Erythroblast (primary cell): ENCODE measurements around the gene ADGRD1.

Source experiments
- GATA1 ChIP-seq: IDR thresholded peaks from 2 replicates; pipeline ENCODE4 v1.6.1; 2011; ENCODE audit warnings: low read depth, mild to moderate bottlenecking, control low read depth, low read length, moderate library complexity
- POLR2A ChIP-seq: IDR thresholded peaks from 2 replicates; pipeline ENCODE4 v1.6.1; 2011; ENCODE audit warnings: mild to moderate bottlenecking, low read length

GRCh38 chr12:131024026-131024425 is 70.3 kb downstream of the ADGRD1 start:
- no peak for TF ChIP-seq POLR2A
- TF ChIP-seq GATA1 = no peak
